Mononuclear cell (primary cell): ENCODE results near the gene PRSS48. TPM values are rescaled to one million over a fixed set of nuclear protein-coding genes. Genes with fewer than 3 reads are reported as not detected.

Source experiments
- total RNA-seq: library from RNA; depleted of rRNA; stranded (reverse); fragments of >200 nt; gene quantifications from one replicate; pipeline ENCODE4 v1.2.3, GENCODE V29; 2012

Gene PRSS48
- total RNA-seq, 1 donor: not detected

Other genes starting within 250 kb of the PRSS48 start
- gene RPS3A, start 177.5 kb upstream of the PRSS48 start, total RNA-seq: 5,717 TPM
- gene SH3D19, start 48.4 kb downstream of the PRSS48 start, total RNA-seq: not detected
- 2.8 TPM for gene FHIP1A, start 132.0 kb downstream of the PRSS48 start, total RNA-seq